Regular cardiac myocyte (primary cell): ENCODE data around the gene ANKS1A. TPM values are rescaled to one million over a fixed set of nuclear protein-coding genes. Genes with fewer than 3 reads are reported as not detected.

Experiments
- total RNA-seq: library from RNA; depleted of rRNA; stranded (reverse); fragments of >200 nt; gene quantifications from 2 replicates; pipeline ENCODE4 v1.2.3, GENCODE V29; 2014

Gene ANKS1A
- 7.9 and 9.0 TPM in 2 replicates for total RNA-seq

GRCh38 chr6:34888874-34889555, at the start of gene ANKS1A:
TSS of gene ANKS1A (plus strand) at chr6:34889255. CDS start at chr6:34889403, 148 bp downstream.

DNA sequence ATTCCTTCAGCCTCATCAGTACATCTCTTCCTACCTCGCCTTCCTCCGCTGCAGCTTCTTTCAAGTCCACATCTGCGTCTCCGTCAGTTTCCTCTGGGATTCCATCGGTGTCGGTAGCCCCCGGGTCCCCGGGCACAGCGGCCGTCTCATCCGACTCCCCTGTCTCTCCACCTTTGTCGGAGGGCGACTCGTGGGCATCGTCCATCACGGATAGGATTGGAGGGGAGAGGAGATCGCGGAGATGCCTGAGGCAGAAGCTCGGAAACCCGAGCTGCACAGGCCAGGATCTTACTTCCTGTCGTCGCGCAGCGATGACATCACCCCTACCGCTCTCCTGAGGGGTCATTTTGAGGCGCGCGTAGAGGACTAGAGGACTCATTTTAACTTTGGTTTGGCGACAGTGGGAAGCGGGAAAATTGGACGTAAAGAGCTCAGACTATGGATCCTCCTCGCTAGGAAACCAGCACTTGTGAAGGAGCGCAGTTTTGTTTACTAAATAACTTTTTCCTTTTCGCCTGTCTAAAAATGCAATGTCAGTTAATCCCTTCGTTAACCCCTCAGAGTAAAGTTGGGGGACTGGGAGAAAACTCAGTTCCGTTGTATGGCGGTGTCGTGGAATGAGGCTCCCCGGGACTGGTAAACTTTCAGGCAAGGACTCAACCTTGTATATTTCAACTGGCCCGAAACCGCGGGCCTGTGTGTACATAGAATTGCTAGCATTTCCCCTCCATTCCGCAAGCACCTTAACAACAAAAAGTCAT, 1.1 kb upstream of the ANKS1A start, which contains the start of gene TAF11:
Gene TAF11, minus strand, starts transcription at position 290 of the 761 bp plus-strand sequence. Its CDS starts 85 bp downstream, at position 205.

Other genes starting within 250 kb of the ANKS1A start
- 34.1 and 39.9 TPM in 2 replicates for gene ILRUN, start 192.5 kb upstream of the ANKS1A start, total RNA-seq
- 32.1 and 79.8 TPM in 2 replicates for gene SNRPC, start 131.8 kb upstream of the ANKS1A start, total RNA-seq
- 2.5 and 4.2 TPM in 2 replicates for gene BLTP3A, start 97.2 kb upstream of the ANKS1A start, total RNA-seq
- gene TAF11, start 1.2 kb upstream of the ANKS1A start, total RNA-seq: 17.2 and 26.6 TPM in 2 replicates